HFFc6 (cell line): ENCODE results near the gene RAPSN. TPM values are rescaled to one million over a fixed set of nuclear protein-coding genes. Genes with fewer than 3 reads are reported as not detected.

Experiments used
- DNase-seq: peaks from one replicate; pipeline ENCODE4 v3.0.0-alpha.2; 2018
- H3K27ac Mint-ChIP-seq: 2 replicates; pipeline ENCODE4 v1.8.0; 2020; ENCODE audit warnings: mild to moderate bottlenecking, mixed read lengths
- H3K27me3 Mint-ChIP-seq: 2 replicates; pipeline ENCODE4 v1.8.0; 2021; ENCODE audit warnings: mild to moderate bottlenecking, moderate library complexity, mixed read lengths; ENCODE audit not compliant: insufficient read depth
- H3K36me3 Mint-ChIP-seq: 2 replicates; pipeline ENCODE4 v1.8.0; 2021; ENCODE audit warnings: low read depth, mixed read lengths
- H3K4me1 Mint-ChIP-seq: 2 replicates; pipeline ENCODE4 v1.8.0; 2020; ENCODE audit warnings: low read depth, mixed read lengths
- H3K4me3 Mint-ChIP-seq: 2 replicates; pipeline ENCODE4 v1.8.0; 2020; ENCODE audit warnings: mild to moderate bottlenecking, moderate library complexity, mixed read lengths
- H3K9me3 Mint-ChIP-seq: 2 replicates; pipeline ENCODE4 v1.8.0; 2020; ENCODE audit warnings: mild to moderate bottlenecking, mixed read lengths
- CTCF ChIP-seq: fragments of 200-600 bp; sonication (generic); IDR thresholded peaks from 2 replicates; pipeline ENCODE4 v1.5.0; 2021; ENCODE audit warnings: antibody characterized with exemption, mild to moderate bottlenecking
- long read RNA-seq: library from polyadenylated mRNA; unstranded; transcript quantifications from one replicate; pipeline ENCODE4 v2.0.0, GENCODE V29; 2019
- total RNA-seq, 6 experiments: library from RNA; stranded (reverse); fragmentation: NEBNext Ultra II Directional; extraction: Animal tissue kit (Norgen Biotek cat#: 25700); gene quantifications; 2 replicates in 1 of 6; 3 replicates in 5 of 6; pipeline ENCODE4 v1.2.3, GENCODE V29; 2021

RAPSN gene
- total RNA-seq: under 1 TPM in 1 of 6 experiments, not detected in 5; 0.22 TPM
- long read RNA-seq: 0 reads

- no peak for TF ChIP-seq CTCF
- Mint-ChIP-seq H3K4me1 (peaks cover 11% of the 10 kb centered on the region), H3K27ac (no peak within 1 kb of the TSS), H3K27me3 (no peaks in the 10 kb centered on the region; the same call in none of the 2 replicates), H3K4me3 (no peak within 1 kb of the TSS), H3K36me3 (peaks cover 6% of the 10 kb centered on the region; the same call in 1 of the 2 replicates), H3K9me3 (peaks cover under 1% of the 10 kb centered on the region; the same call in 1 of the 2 replicates)
- no peak for DNase-seq
Measured at GRCh38 chr11:47448566-47449427, at the start of gene RAPSN. TSS of gene RAPSN (minus strand) at chr11:47449136. CDS start at chr11:47448964, 172 bp downstream.

DNA sequence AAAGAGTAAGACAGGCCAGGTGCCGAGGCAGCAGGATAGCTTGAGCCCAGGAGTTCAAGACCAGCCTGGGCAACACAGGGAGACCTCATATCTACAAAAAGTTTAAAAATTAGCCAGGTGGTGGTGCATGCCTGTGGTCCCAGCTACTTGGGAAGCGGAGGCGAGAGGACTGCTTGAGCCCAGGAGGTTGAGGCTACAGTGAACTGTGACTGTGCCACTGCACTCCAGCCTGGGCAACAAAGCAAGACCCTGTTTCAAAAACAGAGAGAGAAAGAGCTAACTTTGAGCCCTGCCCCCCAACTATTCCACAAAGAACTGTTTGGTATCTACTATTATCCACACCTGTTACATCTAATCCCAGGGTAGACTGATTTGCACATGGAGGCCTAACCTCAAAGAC, 49.2 kb upstream of the RAPSN start:
- DNase-seq: no peak
- H3K4me1 Mint-ChIP-seq: peaks cover 14% of the 10 kb centered on the region
- no peak for TF ChIP-seq CTCF
- no peak overlapping the region for H3K4me3 Mint-ChIP-seq
- no peaks in the 10 kb centered on the region; the same call in none of the 2 replicates for H3K27me3 Mint-ChIP-seq
- no peak overlapping the region for H3K27ac Mint-ChIP-seq
- no peaks in the 10 kb centered on the region for H3K9me3 Mint-ChIP-seq
- peaks cover 8% of the 10 kb centered on the region for H3K36me3 Mint-ChIP-seq

GRCh38 chr11:47496808-47497207, 47.9 kb upstream of the RAPSN start:
- Mint-ChIP-seq H3K27ac (no peak overlapping the region), H3K4me3 (no peak overlapping the region), H3K36me3 (peaks cover 14% of the 10 kb centered on the region), H3K9me3 (no peaks in the 10 kb centered on the region), H3K4me1 (peaks cover 14% of the 10 kb centered on the region), H3K27me3 (no peaks in the 10 kb centered on the region; the same call in none of the 2 replicates)
- TF ChIP-seq CTCF: no peak
- no peak for DNase-seq

- Mint-ChIP-seq H3K27me3 (no peaks in the 10 kb centered on the region; the same call in none of the 2 replicates), H3K4me1 (peaks cover 12% of the 10 kb centered on the region), H3K9me3 (no peaks in the 10 kb centered on the region), H3K27ac (no peak overlapping the region), H3K4me3 (no peak overlapping the region), H3K36me3 (peaks cover 19% of the 10 kb centered on the region)
- no peak for TF ChIP-seq CTCF
- no peak for DNase-seq
Measured at GRCh38 chr11:47495856-47496217, 46.9 kb upstream of the RAPSN start.

- no peak for DNase-seq
- Mint-ChIP-seq H3K9me3 (no peaks in the 10 kb centered on the region), H3K27ac (no peak overlapping the region)
Measured at GRCh38 chr11:47495011-47495855, 46.3 kb upstream of the RAPSN start.

More at GRCh38 chr11:47495011-47495855, 46.3 kb upstream of the RAPSN start:
- Mint-ChIP-seq H3K36me3 (peaks cover 19% of the 10 kb centered on the region), H3K27me3 (no peaks in the 10 kb centered on the region; the same call in none of the 2 replicates), H3K4me3 (no peak overlapping the region), H3K4me1 (peaks cover 9% of the 10 kb centered on the region)
- TF ChIP-seq CTCF: no peak
